MM.1S (cell line): ENCODE data around the gene ALDH1A2.

Experiments
- EZH2 ChIP-seq: fragments of 300-600 bp; sonication (generic); optimal IDR thresholded peaks from 2 replicates; pipeline ENCODE3; 2017; ENCODE audit warnings: low read depth, mild to moderate bottlenecking, antibody characterized with exemption, low read length, mixed read lengths
- TF ChIP-seq, protein P1 (sequence below): fragments of 300-600 bp; sonication (generic); IDR thresholded peaks from 2 replicates; pipeline ENCODE4 v1.5.1; 2016; ENCODE audit warnings: antibody characterized with exemption, low read length, mixed read lengths

- no peak for TF ChIP-seq EZH2
- TF ChIP-seq, protein P1, sequence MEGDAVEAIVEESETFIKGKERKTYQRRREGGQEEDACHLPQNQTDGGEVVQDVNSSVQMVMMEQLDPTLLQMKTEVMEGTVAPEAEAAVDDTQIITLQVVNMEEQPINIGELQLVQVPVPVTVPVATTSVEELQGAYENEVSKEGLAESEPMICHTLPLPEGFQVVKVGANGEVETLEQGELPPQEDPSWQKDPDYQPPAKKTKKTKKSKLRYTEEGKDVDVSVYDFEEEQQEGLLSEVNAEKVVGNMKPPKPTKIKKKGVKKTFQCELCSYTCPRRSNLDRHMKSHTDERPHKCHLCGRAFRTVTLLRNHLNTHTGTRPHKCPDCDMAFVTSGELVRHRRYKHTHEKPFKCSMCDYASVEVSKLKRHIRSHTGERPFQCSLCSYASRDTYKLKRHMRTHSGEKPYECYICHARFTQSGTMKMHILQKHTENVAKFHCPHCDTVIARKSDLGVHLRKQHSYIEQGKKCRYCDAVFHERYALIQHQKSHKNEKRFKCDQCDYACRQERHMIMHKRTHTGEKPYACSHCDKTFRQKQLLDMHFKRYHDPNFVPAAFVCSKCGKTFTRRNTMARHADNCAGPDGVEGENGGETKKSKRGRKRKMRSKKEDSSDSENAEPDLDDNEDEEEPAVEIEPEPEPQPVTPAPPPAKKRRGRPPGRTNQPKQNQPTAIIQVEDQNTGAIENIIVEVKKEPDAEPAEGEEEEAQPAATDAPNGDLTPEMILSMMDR, result no peak
These were observed 69.0 kb downstream of the ALDH1A2 start for GRCh38 chr15:57996561-57996960.
